ENCODE results near the gene WDR5. TPM values are rescaled to one million over a fixed set of nuclear protein-coding genes. Genes with fewer than 3 reads are reported as not detected.
A peak's percentile ranks its signal among the peaks of the same experiment; 100 is the strongest.

Gene WDR5
- total and polyA plus RNA-seq, 2 experiments from 2014 or later = 37.0 to 56.6 TPM

DNA sequence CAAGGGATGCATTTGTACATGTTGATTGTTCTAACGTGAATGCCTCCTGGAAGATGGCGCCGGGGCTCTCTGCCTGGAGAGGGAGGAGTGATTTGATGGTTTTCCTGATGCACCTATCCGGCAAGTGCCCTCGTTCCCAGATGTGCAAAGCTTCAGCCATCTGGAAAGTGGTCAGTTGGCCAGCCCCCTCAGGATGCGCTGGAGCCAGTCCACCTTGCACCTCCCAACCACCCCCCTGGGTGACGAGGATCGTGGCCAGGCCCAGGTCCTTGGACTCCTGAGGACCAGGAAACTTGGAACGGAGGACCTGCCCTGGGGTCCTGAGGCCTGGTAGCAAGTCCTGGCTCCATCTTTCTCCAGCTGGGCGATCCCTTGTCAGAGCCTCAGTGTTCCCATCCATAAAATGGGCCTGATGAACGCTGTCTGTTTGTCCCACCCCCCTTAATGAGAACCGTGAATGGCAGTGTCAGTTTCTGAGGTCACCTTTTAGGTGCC lies 52.1 kb downstream of the WDR5 start (continued):
- TF ChIP-seq, protein P1, sequence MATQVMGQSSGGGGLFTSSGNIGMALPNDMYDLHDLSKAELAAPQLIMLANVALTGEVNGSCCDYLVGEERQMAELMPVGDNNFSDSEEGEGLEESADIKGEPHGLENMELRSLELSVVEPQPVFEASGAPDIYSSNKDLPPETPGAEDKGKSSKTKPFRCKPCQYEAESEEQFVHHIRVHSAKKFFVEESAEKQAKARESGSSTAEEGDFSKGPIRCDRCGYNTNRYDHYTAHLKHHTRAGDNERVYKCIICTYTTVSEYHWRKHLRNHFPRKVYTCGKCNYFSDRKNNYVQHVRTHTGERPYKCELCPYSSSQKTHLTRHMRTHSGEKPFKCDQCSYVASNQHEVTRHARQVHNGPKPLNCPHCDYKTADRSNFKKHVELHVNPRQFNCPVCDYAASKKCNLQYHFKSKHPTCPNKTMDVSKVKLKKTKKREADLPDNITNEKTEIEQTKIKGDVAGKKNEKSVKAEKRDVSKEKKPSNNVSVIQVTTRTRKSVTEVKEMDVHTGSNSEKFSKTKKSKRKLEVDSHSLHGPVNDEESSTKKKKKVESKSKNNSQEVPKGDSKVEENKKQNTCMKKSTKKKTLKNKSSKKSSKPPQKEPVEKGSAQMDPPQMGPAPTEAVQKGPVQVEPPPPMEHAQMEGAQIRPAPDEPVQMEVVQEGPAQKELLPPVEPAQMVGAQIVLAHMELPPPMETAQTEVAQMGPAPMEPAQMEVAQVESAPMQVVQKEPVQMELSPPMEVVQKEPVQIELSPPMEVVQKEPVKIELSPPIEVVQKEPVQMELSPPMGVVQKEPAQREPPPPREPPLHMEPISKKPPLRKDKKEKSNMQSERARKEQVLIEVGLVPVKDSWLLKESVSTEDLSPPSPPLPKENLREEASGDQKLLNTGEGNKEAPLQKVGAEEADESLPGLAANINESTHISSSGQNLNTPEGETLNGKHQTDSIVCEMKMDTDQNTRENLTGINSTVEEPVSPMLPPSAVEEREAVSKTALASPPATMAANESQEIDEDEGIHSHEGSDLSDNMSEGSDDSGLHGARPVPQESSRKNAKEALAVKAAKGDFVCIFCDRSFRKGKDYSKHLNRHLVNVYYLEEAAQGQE (IDR thresholded peaks at IDR 0.05; ENCODE audit: unreplicated experiment) = no peak
- TF ChIP-seq, protein P2, sequence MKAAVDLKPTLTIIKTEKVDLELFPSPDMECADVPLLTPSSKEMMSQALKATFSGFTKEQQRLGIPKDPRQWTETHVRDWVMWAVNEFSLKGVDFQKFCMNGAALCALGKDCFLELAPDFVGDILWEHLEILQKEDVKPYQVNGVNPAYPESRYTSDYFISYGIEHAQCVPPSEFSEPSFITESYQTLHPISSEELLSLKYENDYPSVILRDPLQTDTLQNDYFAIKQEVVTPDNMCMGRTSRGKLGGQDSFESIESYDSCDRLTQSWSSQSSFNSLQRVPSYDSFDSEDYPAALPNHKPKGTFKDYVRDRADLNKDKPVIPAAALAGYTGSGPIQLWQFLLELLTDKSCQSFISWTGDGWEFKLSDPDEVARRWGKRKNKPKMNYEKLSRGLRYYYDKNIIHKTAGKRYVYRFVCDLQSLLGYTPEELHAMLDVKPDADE (IDR thresholded peaks at IDR 0.05) = no peak

DNA sequence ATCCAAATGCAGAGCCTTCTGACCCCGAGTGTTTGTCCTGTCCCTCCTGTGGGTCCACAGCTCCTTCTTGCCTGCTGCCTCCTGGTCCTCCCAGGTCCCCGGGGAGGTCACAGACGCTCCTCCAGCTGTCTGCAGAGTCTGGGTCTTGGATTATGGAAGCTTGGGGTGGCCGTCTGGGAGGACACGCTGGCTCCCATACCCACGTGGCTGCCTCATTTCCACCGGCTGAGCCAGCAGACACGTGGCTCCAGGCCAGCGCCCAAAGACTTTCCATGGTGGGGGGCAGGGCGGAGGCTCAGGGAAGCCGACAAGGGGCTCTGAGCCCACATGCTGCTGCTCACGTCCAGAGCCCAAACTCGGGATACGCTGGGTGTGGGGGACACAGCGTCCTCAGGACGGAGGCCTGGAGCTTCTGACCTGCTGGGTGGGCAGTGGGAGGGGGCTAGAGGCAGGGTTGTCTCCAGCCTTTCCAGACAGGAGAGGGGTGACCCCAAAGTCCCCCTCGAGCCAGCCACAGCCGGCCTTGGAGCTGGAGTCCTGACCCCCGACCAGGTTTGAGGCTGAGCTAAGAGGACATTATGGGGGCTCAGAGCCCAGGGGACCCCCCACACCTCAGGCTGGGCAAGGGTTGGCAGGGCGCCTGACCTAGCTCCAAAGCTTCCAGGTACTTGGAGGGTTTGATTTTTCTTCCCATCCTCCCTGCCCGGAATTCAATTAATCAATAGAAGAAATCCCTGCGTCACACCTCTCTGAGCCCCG lies 52.7 kb downstream of the WDR5 start:
- Mint-ChIP-seq H3K27me3 (ENCODE audit: insufficient read depth, low read depth, poor library complexity) (peaks cover 6% of the 10 kb centered on the region), H3K36me3 (ENCODE audit: low read depth) (no peaks in the 10 kb centered on the region; the same call in 2 of the 3 replicates), H3K4me1 (peaks cover 7% of the 10 kb centered on the region), H3K4me3 (peak overlapping the region; percentile 57), H3K9me3 (0 out of 3 replicates have a peak, but pooled peaks cover 2% of the 10 kb centered on the region), H3K27ac (no peak overlapping the region)
- Histone ChIP-seq H2AFZ (peak overlapping the region; percentile 92), H4K20me1 (replicated peaks; ENCODE audit: insufficient read depth) (no peaks in the 10 kb centered on the region), H3K27me3 (ENCODE audit: insufficient read depth) (no peaks in the 10 kb centered on the region), H3K4me2 (no peak overlapping the region), H3K4me1 (ENCODE audit: insufficient read depth) (no peaks in the 10 kb centered on the region), H3K79me2 (replicated peaks; ENCODE audit: insufficient read depth) (no peaks in the 10 kb centered on the region), H3K4me3 (no peak overlapping the region), H3K9me2 (ENCODE audit: insufficient read depth) (no peaks in the 10 kb centered on the region), H3K36me3 (ENCODE audit: insufficient read depth) (no peaks in the 10 kb centered on the region), H3F3A (replicated peaks; ENCODE audit: low read depth) (no peaks in the 10 kb centered on the region), H3K27ac (ENCODE audit: low read depth) (no peak overlapping the region)
- no peak for DNase-seq (ENCODE audit: low spot score)
- TF ChIP-seq JUNB (IDR thresholded peaks at IDR 0.05; ENCODE audit: unreplicated experiment) (no peak), ZNF114 (CRISPR knock-in tag; IDR thresholded peaks at IDR 0.05) (no peak), NANOG (IDR thresholded peaks at IDR 0.05; ENCODE audit: borderline replicate concordance) (no peak), ZNF331 (CRISPR knock-in tag; IDR thresholded peaks at IDR 0.05; ENCODE audit: low read depth) (no peak), STAT1 (IDR thresholded peaks at IDR 0.05; ENCODE audit: unreplicated experiment) (no peak)
- TF ChIP-seq, protein P3, sequence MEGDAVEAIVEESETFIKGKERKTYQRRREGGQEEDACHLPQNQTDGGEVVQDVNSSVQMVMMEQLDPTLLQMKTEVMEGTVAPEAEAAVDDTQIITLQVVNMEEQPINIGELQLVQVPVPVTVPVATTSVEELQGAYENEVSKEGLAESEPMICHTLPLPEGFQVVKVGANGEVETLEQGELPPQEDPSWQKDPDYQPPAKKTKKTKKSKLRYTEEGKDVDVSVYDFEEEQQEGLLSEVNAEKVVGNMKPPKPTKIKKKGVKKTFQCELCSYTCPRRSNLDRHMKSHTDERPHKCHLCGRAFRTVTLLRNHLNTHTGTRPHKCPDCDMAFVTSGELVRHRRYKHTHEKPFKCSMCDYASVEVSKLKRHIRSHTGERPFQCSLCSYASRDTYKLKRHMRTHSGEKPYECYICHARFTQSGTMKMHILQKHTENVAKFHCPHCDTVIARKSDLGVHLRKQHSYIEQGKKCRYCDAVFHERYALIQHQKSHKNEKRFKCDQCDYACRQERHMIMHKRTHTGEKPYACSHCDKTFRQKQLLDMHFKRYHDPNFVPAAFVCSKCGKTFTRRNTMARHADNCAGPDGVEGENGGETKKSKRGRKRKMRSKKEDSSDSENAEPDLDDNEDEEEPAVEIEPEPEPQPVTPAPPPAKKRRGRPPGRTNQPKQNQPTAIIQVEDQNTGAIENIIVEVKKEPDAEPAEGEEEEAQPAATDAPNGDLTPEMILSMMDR (conservative IDR thresholded peaks at IDR 0.05; ENCODE audit: low read depth in 2 of 2) = no peak
- TF ChIP-seq, protein P2 (IDR thresholded peaks at IDR 0.05) = no peak
- peak; percentile 12; the same call in 2 of the 3 replicates for ATAC-seq
